Measurements from ENCODE around the gene SYNC. TPM values are rescaled to one million over a fixed set of nuclear protein-coding genes. Genes with fewer than 3 reads are reported as not detected.

Gene SYNC
- total and polyA plus RNA-seq, 2 experiments from 2014 or later, result not detected

DNA sequence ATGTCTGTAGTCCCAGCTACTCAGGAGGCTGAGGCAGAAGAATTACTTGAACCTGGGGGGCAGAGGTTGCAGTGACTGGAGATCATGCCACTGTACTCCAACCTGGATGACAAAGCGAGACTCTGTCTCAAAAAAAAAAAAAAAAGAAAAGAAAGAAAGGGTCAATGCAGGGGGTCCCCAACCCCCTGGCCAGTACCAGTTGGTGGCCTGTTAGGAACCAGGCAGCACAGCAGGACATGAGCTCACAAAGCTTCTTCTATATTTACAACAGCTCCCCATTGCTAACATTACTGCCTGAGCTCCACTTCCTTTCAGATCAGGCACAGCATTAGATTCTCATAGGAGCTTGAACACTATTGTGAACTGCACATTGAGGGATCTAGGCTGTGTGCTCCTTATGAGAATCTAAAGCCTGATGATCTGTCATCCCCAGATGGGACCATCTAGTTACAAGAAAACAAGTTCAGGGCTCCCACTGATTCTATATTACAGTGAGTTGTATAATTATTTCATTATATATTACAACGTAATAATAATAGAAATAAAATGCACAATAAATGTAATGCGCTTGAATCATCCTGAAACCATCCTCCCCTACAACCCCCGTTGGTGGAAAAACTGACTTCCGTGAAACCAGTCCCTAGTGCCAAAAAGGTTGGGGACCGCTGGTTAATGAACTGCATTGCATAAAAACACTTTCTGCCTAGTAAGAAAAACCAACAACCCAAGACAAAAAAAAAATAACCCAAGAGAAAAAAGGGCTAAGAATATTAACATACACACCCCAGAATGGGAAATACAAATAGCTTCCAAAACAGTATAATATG, 55.0 kb downstream of the SYNC start:
- H3K36me3 Mint-ChIP-seq (ENCODE audit: low read depth), result peaks cover 50% of the 10 kb centered on the region
- H4K20me1 ChIP-seq (replicated peaks; ENCODE audit: insufficient read depth), result peaks cover 11% of the 10 kb centered on the region; the same call in 1 of the 2 replicates
- H3K9me2 ChIP-seq (ENCODE audit: insufficient read depth), result no peaks in the 10 kb centered on the region
- H3K27ac Mint-ChIP-seq, result no peak overlapping the region
- H3K27me3 Mint-ChIP-seq (ENCODE audit: insufficient read depth, low read depth, poor library complexity), result peaks cover 14% of the 10 kb centered on the region
- no peak for DNase-seq (ENCODE audit: low spot score)
- no peak overlapping the region; the same call in 1 of the 2 replicates for H3K4me3 ChIP-seq
- no peak for TF ChIP-seq JUNB (IDR thresholded peaks at IDR 0.05; ENCODE audit: unreplicated experiment)
- no peak for TF ChIP-seq ETS1 (IDR thresholded peaks at IDR 0.05)
- no peak for TF ChIP-seq ZNF331 (CRISPR knock-in tag; IDR thresholded peaks at IDR 0.05; ENCODE audit: low read depth)
- no peak for TF ChIP-seq STAT1 (IDR thresholded peaks at IDR 0.05; ENCODE audit: unreplicated experiment)
- no peak for TF ChIP-seq EZH2 (IDR thresholded peaks at IDR 0.05; ENCODE audit: low read depth, unreplicated experiment)
- TF ChIP-seq, protein P1, sequence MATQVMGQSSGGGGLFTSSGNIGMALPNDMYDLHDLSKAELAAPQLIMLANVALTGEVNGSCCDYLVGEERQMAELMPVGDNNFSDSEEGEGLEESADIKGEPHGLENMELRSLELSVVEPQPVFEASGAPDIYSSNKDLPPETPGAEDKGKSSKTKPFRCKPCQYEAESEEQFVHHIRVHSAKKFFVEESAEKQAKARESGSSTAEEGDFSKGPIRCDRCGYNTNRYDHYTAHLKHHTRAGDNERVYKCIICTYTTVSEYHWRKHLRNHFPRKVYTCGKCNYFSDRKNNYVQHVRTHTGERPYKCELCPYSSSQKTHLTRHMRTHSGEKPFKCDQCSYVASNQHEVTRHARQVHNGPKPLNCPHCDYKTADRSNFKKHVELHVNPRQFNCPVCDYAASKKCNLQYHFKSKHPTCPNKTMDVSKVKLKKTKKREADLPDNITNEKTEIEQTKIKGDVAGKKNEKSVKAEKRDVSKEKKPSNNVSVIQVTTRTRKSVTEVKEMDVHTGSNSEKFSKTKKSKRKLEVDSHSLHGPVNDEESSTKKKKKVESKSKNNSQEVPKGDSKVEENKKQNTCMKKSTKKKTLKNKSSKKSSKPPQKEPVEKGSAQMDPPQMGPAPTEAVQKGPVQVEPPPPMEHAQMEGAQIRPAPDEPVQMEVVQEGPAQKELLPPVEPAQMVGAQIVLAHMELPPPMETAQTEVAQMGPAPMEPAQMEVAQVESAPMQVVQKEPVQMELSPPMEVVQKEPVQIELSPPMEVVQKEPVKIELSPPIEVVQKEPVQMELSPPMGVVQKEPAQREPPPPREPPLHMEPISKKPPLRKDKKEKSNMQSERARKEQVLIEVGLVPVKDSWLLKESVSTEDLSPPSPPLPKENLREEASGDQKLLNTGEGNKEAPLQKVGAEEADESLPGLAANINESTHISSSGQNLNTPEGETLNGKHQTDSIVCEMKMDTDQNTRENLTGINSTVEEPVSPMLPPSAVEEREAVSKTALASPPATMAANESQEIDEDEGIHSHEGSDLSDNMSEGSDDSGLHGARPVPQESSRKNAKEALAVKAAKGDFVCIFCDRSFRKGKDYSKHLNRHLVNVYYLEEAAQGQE (IDR thresholded peaks at IDR 0.05; ENCODE audit: unreplicated experiment), result no peak
- no peak for TF ChIP-seq CTCF (conservative IDR thresholded peaks at IDR 0.05; ENCODE audit: low read depth in 2 of 2)
- TF ChIP-seq CREB1 (CRISPR knock-in tag; IDR thresholded peaks at IDR 0.05; ENCODE audit: low read depth), result no peak
- TF ChIP-seq ZNF114 (CRISPR knock-in tag; IDR thresholded peaks at IDR 0.05), result no peak
- no peak for TF ChIP-seq POLR2AphosphoS5 (IDR thresholded peaks at IDR 0.05; ENCODE audit: low read depth)
- TF ChIP-seq ZNF462 (CRISPR knock-in tag; IDR thresholded peaks at IDR 0.05), result no peak
- no peak for TF ChIP-seq NANOG (IDR thresholded peaks at IDR 0.05; ENCODE audit: borderline replicate concordance)
- no peak for TF ChIP-seq EZH2phosphoT487 (IDR thresholded peaks at IDR 0.05; ENCODE audit: unreplicated experiment)
- H3K9me3 Mint-ChIP-seq, result peaks cover 3% of the 10 kb centered on the region; the same call in 2 of the 3 replicates
- peaks cover 13% of the 10 kb centered on the region for H3K4me1 ChIP-seq (ENCODE audit: insufficient read depth)
- peaks cover 87% of the 10 kb centered on the region for H3K79me2 ChIP-seq (replicated peaks; ENCODE audit: insufficient read depth)
- ATAC-seq, result no peak
- no peak overlapping the region for H3K27ac ChIP-seq (ENCODE audit: low read depth)
- H3K36me3 ChIP-seq (ENCODE audit: insufficient read depth), result peaks cover 9% of the 10 kb centered on the region
- H2AFZ ChIP-seq, result no peak overlapping the region
- no peak overlapping the region for H3K4me2 ChIP-seq
- peaks cover 10% of the 10 kb centered on the region for H3K4me1 Mint-ChIP-seq
- no peak overlapping the region for H3K4me3 Mint-ChIP-seq
- peaks cover 14% of the 10 kb centered on the region; the same call in 1 of the 2 replicates for H3F3A ChIP-seq (replicated peaks; ENCODE audit: low read depth)
- no peaks in the 10 kb centered on the region for H3K27me3 ChIP-seq (ENCODE audit: insufficient read depth)
